Caco-2 (cell line): ENCODE data around the gene TRAF4. TPM values are rescaled to one million over a fixed set of nuclear protein-coding genes. Genes with fewer than 3 reads are reported as not detected.
"Not testable (repeated sequence)": the region's sequence is repeated elsewhere in the genome, so short reads cannot be mapped to it uniquely, and the experiment has no call there.

Source experiments
- BruUV-seq: library from RNA; stranded (reverse); fragments of 400-500 nt; replicated peaks from 2 replicates; lab custom pipeline; 2021; lab: Mats Ljungman, UMichigan
- CTCF ChIA-PET: fragments of 300-600 bp; sonication (Branson Sonifier 250); formaldehyde crosslinking; loops from one replicate; lab custom pipeline; 2022; ENCODE audit warnings: antibody characterized with exemption; lab: Charles Lee
- POLR2A ChIA-PET: fragments of 300-600 bp; sonication (Branson Sonifier 250); formaldehyde crosslinking; loops from one replicate; lab custom pipeline; 2022; ENCODE audit warnings: antibody characterized with exemption; lab: Charles Lee
- DNase-seq, 2 experiments: peaks; one replicate each; pipeline versions ENCODE4 v3.0.0 to v3.0.0-alpha.2; 2020 to 2022
- H3K27me3 ChIP-seq: replicated peaks from 2 replicates; pipeline ENCODE4 v1.6.0; 2011; ENCODE audit warnings: low read length; ENCODE audit not compliant: control insufficient read depth, insufficient read depth
- H3K36me3 ChIP-seq: 2 replicates; pipeline ENCODE4 v1.5.1; 2011; ENCODE audit warnings: low read length; ENCODE audit not compliant: control insufficient read depth, insufficient read depth
- H3K4me1 ChIP-seq: fragments of 250-450 bp; sonication (Bioruptor Pico); 2 replicates; pipeline ENCODE4 v1.5.1; 2020; ENCODE audit warnings: mild to moderate bottlenecking
- H3K4me3 ChIP-seq: 2 replicates; pipeline ENCODE4 v1.5.1; 2011; ENCODE audit warnings: low read depth, mild to moderate bottlenecking, control low read depth, low read length
- H3K9me3 ChIP-seq: fragments of 250-450 bp; sonication (Bioruptor Pico); 2 replicates; pipeline ENCODE4 v1.5.1; 2020; ENCODE audit warnings: mild to moderate bottlenecking, moderate library complexity
- H3K27ac Mint-ChIP-seq: one replicate; pipeline ENCODE4 v1.8.0; 2022; ENCODE audit warnings: mixed read lengths; ENCODE audit not compliant: unreplicated experiment
- H3K27me3 Mint-ChIP-seq: one replicate; pipeline ENCODE4 v1.8.0; 2022; ENCODE audit warnings: mixed read lengths; ENCODE audit not compliant: insufficient read depth, unreplicated experiment
- H3K36me3 Mint-ChIP-seq: one replicate; pipeline ENCODE4 v1.8.0; 2022; ENCODE audit warnings: mild to moderate bottlenecking, mixed read lengths; ENCODE audit not compliant: insufficient read depth, unreplicated experiment
- H3K4me1 Mint-ChIP-seq: one replicate; pipeline ENCODE4 v1.8.0; 2022; ENCODE audit warnings: low read depth, mixed read lengths; ENCODE audit not compliant: unreplicated experiment
- H3K4me3 Mint-ChIP-seq: one replicate; pipeline ENCODE4 v1.8.0; 2022; ENCODE audit warnings: mild to moderate bottlenecking, moderate library complexity, mixed read lengths; ENCODE audit not compliant: unreplicated experiment
- H3K9me3 Mint-ChIP-seq: one replicate; pipeline ENCODE4 v1.8.0; 2022; ENCODE audit warnings: mixed read lengths; ENCODE audit not compliant: unreplicated experiment
- intact Hi-C: fragments of 100-400 bp; cut with micrococcal nuclease; formaldehyde crosslinking; loops from one replicate; pipeline ENCODE4 v1.10.0; 2022; ENCODE audit not compliant: unreplicated experiment
- total RNA-seq: library from RNA; stranded (reverse); gene quantifications from 2 replicates; pipeline ENCODE4 v1.2.3, GENCODE V29; 2022
- TF ChIP-seq, protein P1 (sequence below), 2 experiments: fragments of 200-600 bp in 1 of 2; IDR thresholded peaks; 1 replicate in 1 of 2; 2 replicates in 1 of 2; pipeline versions ENCODE4 v1.5.1 to v1.8.0; 2011 to 2022; ENCODE audit warnings: antibody characterized with exemption in 1 of 2, control low read depth in 1 of 2, inconsistent platforms in 1 of 2, low read depth in 1 of 2, low read length in 1 of 2, mild to moderate bottlenecking in 1 of 2, moderate library complexity in 1 of 2; ENCODE audit not compliant: insufficient read depth in 1 of 2, severe bottlenecking in 1 of 2, unreplicated experiment in 1 of 2

The TRAF4 gene
- total RNA-seq, 1 experiment from 2014 or later = 140 TPM

DNA sequence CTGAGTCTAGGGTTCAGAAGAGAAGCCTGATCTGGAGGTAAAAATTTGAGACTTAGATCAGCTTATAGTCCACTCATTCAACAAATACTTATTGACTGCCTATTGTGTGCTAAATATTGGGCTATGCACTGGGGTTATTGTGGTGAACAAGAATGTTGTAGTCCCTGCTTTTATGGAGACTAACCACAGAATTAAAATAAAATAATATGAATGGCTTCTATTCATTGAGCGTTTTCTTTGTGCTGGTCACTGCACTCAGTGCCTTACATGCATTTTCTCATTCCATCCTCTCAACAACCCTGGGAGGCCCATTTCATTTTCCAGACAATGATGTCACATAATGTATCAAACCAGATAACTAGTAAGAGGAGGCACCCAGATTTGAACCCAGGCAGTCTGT is 10.5 kb upstream of the TRAF4 start:
- H3K4me1 ChIP-seq = no peaks in the 10 kb centered on the region
- no peak overlapping the region for H3K4me3 ChIP-seq
- BruUV-seq = no TSS peak
- ChIA-PET POLR2A (no interaction called here), CTCF (no interaction called here)
- DNase-seq = no peak
- H3K36me3 ChIP-seq = no peaks in the 10 kb centered on the region
- intact Hi-C loops = no loop called here
- Mint-ChIP-seq H3K4me1 (peaks cover 13% of the 10 kb centered on the region), H3K27ac (no peak overlapping the region), H3K4me3 (no peak overlapping the region), H3K9me3 (no peaks in the 10 kb centered on the region), H3K36me3 (peaks cover 15% of the 10 kb centered on the region), H3K27me3 (no peaks in the 10 kb centered on the region)
- H3K9me3 ChIP-seq = no peaks in the 10 kb centered on the region
- TF ChIP-seq, protein P1, sequence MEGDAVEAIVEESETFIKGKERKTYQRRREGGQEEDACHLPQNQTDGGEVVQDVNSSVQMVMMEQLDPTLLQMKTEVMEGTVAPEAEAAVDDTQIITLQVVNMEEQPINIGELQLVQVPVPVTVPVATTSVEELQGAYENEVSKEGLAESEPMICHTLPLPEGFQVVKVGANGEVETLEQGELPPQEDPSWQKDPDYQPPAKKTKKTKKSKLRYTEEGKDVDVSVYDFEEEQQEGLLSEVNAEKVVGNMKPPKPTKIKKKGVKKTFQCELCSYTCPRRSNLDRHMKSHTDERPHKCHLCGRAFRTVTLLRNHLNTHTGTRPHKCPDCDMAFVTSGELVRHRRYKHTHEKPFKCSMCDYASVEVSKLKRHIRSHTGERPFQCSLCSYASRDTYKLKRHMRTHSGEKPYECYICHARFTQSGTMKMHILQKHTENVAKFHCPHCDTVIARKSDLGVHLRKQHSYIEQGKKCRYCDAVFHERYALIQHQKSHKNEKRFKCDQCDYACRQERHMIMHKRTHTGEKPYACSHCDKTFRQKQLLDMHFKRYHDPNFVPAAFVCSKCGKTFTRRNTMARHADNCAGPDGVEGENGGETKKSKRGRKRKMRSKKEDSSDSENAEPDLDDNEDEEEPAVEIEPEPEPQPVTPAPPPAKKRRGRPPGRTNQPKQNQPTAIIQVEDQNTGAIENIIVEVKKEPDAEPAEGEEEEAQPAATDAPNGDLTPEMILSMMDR (IDR thresholded peaks at IDR 0.05; ENCODE audit: insufficient read depth in 1 of 2, low read depth in 1 of 2, low read length in 1 of 2, severe bottlenecking in 1 of 2, unreplicated experiment in 1 of 2) = no peak
- no peaks in the 10 kb centered on the region for H3K27me3 ChIP-seq

DNA sequence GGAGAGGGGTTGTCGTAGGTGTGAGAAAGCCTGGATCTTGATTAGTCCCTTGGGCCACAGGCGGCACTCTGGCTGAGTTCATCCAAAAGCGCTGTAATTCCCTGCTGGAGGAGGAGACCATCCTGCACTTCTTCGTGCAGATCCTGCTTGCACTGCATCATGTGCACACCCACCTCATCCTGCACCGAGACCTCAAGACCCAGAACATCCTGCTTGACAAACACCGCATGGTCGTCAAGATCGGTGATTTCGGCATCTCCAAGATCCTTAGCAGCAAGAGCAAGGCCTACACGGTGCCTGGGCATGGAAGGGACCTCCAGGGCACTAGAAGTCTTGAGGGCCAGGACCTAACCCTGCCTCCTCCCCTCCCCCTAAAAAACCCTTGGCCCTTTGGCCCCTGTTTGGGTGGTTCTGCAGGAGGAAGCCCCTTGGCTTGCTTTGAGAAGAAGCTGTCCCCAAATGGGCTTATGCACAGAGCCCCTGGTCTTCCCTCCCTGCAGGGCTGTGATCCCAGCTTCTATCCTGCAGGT is 9.0 kb upstream of the TRAF4 start:
- H3K27me3 Mint-ChIP-seq = no peaks in the 10 kb centered on the region
- CTCF ChIA-PET = interaction anchor here (1.2 kb wide), 1 partner anchor 15 kb away, joined by 3 read pairs; no protein-coding TSS in a partner anchor
- peaks cover 3% of the 10 kb centered on the region for H3K4me1 Mint-ChIP-seq
- DNase-seq = no peak
- BruUV-seq = no TSS peak
- TF ChIP-seq, protein P1 (IDR thresholded peaks at IDR 0.05; ENCODE audit: insufficient read depth in 1 of 2, low read depth in 1 of 2, low read length in 1 of 2, severe bottlenecking in 1 of 2, unreplicated experiment in 1 of 2) = no peak
- peaks cover 6% of the 10 kb centered on the region for H3K36me3 Mint-ChIP-seq
- no peak overlapping the region for H3K4me3 Mint-ChIP-seq
- no peaks in the 10 kb centered on the region; the same call in 1 of the 2 replicates for H3K36me3 ChIP-seq
- no peaks in the 10 kb centered on the region for H3K9me3 ChIP-seq
- H3K9me3 Mint-ChIP-seq = no peaks in the 10 kb centered on the region
- no peak overlapping the region for H3K4me3 ChIP-seq
- no peak overlapping the region for H3K27ac Mint-ChIP-seq
- POLR2A ChIA-PET = interaction anchor here (0.9 to 1.0 kb wide), 3 partner anchors 8 to 12 kb away, joined by 3 to 5 read pairs (median 5); no protein-coding TSS in a partner anchor
- intact Hi-C loops = no loop called here
- no peaks in the 10 kb centered on the region for H3K27me3 ChIP-seq
- H3K4me1 ChIP-seq = no peaks in the 10 kb centered on the region

DNA sequence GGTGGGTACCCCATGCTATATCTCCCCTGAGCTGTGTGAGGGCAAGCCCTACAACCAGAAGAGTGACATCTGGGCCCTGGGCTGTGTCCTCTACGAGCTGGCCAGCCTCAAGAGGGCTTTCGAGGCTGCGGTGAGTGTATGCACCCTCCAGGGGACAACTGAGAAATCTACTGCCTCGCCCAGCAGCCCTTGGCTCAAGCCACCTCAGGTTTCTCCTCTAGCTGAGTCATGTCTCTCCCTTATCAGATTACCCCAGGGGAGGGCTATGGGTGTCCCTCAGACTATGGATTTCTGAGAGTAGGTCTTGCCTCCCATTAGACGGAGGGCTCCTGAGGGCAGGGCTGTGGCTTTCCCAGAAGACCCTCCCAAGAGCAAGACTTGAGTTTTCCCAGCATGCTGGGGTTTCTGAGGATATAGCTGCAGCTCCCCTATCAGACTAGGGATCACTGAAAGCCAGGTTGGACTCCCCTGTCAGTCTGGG is 8.5 kb upstream of the TRAF4 start:
- Histone ChIP-seq H3K36me3 (no peaks in the 10 kb centered on the region; the same call in 1 of the 2 replicates), H3K4me1 (no peaks in the 10 kb centered on the region), H3K4me3 (no peak overlapping the region), H3K9me3 (no peaks in the 10 kb centered on the region), H3K27me3 (no peaks in the 10 kb centered on the region)
- H3K27ac Mint-ChIP-seq = no peak overlapping the region
- TF ChIP-seq, protein P1 (IDR thresholded peaks at IDR 0.05; ENCODE audit: insufficient read depth in 1 of 2, low read depth in 1 of 2, low read length in 1 of 2, severe bottlenecking in 1 of 2, unreplicated experiment in 1 of 2) = no peak
- H3K9me3 Mint-ChIP-seq = no peaks in the 10 kb centered on the region
- DNase-seq = no peak
- CTCF ChIA-PET = interaction anchor here (0.9 to 1.2 kb wide), 2 partner anchors 8 to 15 kb away, joined by 3 to 6 read pairs; no protein-coding TSS in a partner anchor
- H3K27me3 Mint-ChIP-seq = no peaks in the 10 kb centered on the region
- no TSS peak for BruUV-seq
- POLR2A ChIA-PET = interaction anchor here (0.9 to 1.0 kb wide), 2 partner anchors 9 to 10 kb away, joined by 3 to 5 read pairs; no protein-coding TSS in a partner anchor
- no peaks in the 10 kb centered on the region for H3K4me1 Mint-ChIP-seq
- intact Hi-C loops = no loop called here
- no peak overlapping the region for H3K4me3 Mint-ChIP-seq
- H3K36me3 Mint-ChIP-seq = peaks cover 6% of the 10 kb centered on the region

DNA sequence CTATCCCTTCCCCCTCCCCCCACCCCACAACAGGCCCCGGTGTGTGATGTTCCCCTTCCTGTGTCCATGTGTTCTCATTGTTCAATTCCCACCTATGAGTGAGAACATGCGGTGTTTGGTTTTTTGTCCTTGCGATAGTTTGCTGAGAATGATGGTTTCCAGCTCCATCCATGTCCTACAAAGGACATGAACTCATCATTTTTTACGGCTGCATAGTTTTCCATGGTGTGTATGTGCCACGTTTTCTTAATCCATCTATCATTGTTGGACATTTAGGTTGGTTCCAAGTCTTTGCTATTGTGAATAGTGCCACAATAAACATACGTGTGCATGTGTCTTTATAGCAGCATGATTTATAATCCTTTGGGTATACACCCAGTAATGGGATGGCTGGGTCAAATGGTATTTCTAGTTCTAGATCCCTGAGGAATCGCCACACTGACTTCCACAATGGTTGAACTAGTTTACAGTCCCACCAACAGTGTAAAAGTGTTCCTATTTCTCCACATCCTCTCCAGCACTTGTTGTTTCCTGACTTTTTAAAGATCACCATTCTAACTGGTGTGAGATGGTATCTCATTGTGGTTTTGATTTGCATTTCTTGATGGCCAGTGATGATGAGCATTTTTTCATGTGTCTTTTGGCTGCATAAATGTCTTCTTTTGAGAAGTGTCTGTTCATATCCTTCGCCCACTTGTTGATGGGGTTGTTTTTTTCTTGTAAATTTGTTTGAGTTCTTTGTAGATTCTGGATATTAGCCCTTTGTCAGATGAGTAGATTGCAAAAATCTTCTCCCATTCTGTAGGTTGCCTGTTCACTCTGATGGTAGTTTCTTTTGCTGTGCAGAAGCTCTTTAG is 7.7 kb upstream of the TRAF4 start:
- H3K9me3 Mint-ChIP-seq, DNase-seq, intact Hi-C loops, H3K36me3 ChIP-seq, H3K4me1 Mint-ChIP-seq, BruUV-seq, H3K36me3 Mint-ChIP-seq, H3K27ac Mint-ChIP-seq, H3K4me1 ChIP-seq, H3K9me3 ChIP-seq, H3K4me3 ChIP-seq, H3K27me3 ChIP-seq, H3K27me3 Mint-ChIP-seq, H3K4me3 Mint-ChIP-seq: not testable (repeated sequence)
- CTCF ChIA-PET = interaction anchor here (0.9 to 1.2 kb wide), 2 partner anchors 9 to 14 kb away, joined by 3 to 6 read pairs; no protein-coding TSS in a partner anchor
- POLR2A ChIA-PET = interaction anchor here (1.0 kb wide), 1 partner anchor 9 kb away, joined by 5 read pairs; no protein-coding TSS in a partner anchor
